Fibroblast of peridontal ligament (primary cell): ENCODE measurements around the gene RABL3.
"Not testable (repeated sequence)": the region's sequence is repeated elsewhere in the genome, so short reads cannot be mapped to it uniquely, and the experiment has no call there.

Experiments
- DNase-seq: peaks from one replicate; pipeline ENCODE4 v3.0.0-alpha.2; 2010; ENCODE audit errors: extremely low read depth

The RABL3 gene

GRCh38 chr3:120745466-120745865 is 3.1 kb upstream of the RABL3 start:
- DNase-seq = no peak

GRCh38 chr3:120743556-120744195 is 1.4 kb upstream of the RABL3 start:
- DNase-seq = peak; percentile 27

- DNase-seq = peak; percentile 33
These were observed 591 bp upstream of the RABL3 start for GRCh38 chr3:120742849-120743365.

GRCh38 chr3:120741837-120742197 is 499 bp downstream of the RABL3 start:
- DNase-seq = peak; percentile 52

- DNase-seq = no peak
These were observed 996 bp downstream of the RABL3 start for GRCh38 chr3:120741320-120741719.

- DNase-seq = not testable (repeated sequence)
These were observed 4.3 kb downstream of the RABL3 start for GRCh38 chr3:120738006-120738405.

GRCh38 chr3:120730576-120731542 is 11.5 kb downstream of the RABL3 start:
- no peak for DNase-seq

GRCh38 chr3:120726791-120727190 is 15.5 kb downstream of the RABL3 start:
- peak; percentile 8 for DNase-seq

GRCh38 chr3:120719167-120719834 is 23.0 kb downstream of the RABL3 start:
- DNase-seq = not testable (repeated sequence)

GRCh38 chr3:120713262-120713661 is 29.1 kb downstream of the RABL3 start:
- peak; percentile 13 for DNase-seq

- no peak for DNase-seq
These were observed 31.9 kb downstream of the RABL3 start for GRCh38 chr3:120710369-120710768.

- DNase-seq = no peak
These were observed 33.9 kb downstream of the RABL3 start for GRCh38 chr3:120708408-120708807.

- DNase-seq = no peak
These were observed 35.4 kb downstream of the RABL3 start for GRCh38 chr3:120706950-120707349.

- no peak for DNase-seq
These were observed 36.3 kb downstream of the RABL3 start for GRCh38 chr3:120705884-120706582.

- DNase-seq = no peak
These were observed 43.0 kb downstream of the RABL3 start for GRCh38 chr3:120699333-120699732.

GRCh38 chr3:120693439-120694171 is 48.7 kb downstream of the RABL3 start:
- peak; percentile 78 for DNase-seq

- no peak for DNase-seq
These were observed 52.9 kb downstream of the RABL3 start for GRCh38 chr3:120689395-120689794.

GRCh38 chr3:120688121-120688520 is 54.2 kb downstream of the RABL3 start:
- peak; percentile 86 for DNase-seq

- DNase-seq = no peak
These were observed 56.9 kb downstream of the RABL3 start for GRCh38 chr3:120685411-120685810.

GRCh38 chr3:120684896-120685295 is 57.4 kb downstream of the RABL3 start:
- DNase-seq = no peak
